Activated CD8-positive, alpha-beta memory T cell treated with anti-CD3 and anti-CD28 coated beads for 48 hours (primary cell): ENCODE data around the gene CADM1.

Experiments
- DNase-seq, 3 experiments: peaks; one replicate each; pipeline ENCODE4 v3.0.0-alpha.2; 2020; ENCODE audit warnings: low read depth in 2 of 3, low spot score in 2 of 3

The CADM1 gene

DNA sequence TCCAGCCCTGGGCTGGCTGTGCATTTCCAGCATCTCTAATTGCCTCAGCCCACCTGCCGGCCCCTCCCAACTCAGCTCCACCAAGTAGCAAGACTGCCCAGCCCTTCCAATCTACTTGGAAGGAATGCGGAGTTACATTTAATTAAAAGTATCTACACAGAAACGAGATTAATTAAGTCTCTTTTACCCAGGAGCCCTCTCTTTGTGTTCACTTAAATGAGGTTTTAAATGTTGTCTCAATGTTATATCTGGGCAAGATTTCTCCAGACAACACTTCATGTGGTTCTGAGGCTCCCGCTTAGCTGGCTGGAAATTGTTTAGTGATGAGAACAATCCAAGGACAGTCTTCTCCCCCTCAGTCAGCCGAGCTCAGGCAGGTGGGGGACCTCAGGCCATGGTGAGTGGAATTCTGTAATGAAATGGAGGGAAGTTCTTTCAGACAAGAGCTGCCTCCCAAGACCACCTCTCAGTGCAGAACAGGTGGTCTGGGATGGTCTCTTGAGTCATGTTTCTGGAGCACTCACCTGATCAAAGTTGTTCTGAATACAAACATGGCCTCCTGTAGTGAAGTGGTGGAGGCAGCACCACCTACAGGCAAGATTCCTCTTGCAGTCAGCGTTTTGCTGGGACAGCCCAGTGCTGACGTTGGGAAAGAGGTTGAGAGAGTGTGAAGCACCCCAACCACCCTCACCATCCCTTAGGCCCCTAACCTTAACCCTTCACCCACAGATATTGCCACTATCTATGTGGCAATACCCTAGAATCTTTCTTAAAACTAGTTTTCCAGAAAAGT, 371.6 kb downstream of the CADM1 start:
- DNase-seq: no peak

DNA sequence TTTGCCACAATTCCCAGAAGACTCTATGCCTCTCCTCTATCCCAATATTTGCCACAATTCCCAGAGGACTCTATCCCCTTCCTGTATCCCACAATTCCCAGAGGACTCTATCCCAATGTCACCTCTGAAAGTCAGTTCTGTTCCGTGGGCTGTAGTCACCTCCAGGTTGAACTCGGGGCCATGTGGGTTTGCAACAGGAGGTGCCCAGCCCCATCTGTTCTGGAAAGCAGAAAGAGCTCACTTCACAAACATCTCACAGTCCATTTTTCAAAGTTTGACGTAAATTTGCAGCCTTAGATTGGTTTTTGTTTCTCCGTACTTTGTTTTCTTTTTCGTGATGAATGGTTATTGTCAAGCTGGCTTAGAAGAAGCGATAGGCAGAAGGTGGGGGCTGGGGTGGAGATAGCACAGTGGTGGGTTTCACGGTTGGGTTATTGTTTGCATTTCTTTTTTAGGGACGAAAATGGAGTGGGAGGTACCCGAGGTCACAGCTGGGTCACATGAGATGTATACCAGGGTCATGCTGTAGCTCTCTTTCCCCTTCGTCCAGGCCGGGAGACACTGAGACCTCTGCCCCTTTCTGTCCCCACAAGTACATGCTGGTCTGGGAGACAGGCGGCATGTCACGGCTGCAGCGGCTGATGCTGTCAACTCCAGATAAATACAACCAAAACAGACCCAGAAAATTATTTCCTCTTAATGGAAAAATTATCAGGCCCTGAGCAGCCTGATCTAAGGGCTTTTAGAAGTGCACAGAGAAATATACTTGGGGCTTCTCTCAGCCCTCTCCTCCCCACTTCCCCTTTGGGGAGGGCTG, 374.5 kb downstream of the CADM1 start:
- DNase-seq: no peak

- DNase-seq: no peak
Observed at GRCh38 chr11:115128226-115128625, 376.0 kb downstream of the CADM1 start.

DNA sequence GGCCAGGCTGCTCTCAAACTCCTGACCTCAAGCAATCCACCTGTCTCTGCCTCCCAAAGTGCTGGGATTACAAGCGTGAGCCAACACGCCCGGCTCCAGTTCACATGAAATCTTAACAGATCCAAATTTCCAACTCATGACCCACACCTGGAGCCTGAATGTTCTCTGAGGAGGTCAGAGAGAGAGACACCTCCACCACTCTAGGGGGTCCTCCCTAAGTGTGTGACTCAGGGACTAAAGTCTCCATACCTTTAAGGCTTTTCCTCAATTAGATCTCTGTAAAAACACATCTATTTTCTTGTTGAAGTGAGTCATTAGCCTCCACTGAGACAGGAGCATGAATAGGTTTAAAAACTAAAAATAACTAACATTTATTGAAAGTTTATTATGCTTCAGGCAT, 376.4 kb downstream of the CADM1 start:
- DNase-seq: no peak

DNA sequence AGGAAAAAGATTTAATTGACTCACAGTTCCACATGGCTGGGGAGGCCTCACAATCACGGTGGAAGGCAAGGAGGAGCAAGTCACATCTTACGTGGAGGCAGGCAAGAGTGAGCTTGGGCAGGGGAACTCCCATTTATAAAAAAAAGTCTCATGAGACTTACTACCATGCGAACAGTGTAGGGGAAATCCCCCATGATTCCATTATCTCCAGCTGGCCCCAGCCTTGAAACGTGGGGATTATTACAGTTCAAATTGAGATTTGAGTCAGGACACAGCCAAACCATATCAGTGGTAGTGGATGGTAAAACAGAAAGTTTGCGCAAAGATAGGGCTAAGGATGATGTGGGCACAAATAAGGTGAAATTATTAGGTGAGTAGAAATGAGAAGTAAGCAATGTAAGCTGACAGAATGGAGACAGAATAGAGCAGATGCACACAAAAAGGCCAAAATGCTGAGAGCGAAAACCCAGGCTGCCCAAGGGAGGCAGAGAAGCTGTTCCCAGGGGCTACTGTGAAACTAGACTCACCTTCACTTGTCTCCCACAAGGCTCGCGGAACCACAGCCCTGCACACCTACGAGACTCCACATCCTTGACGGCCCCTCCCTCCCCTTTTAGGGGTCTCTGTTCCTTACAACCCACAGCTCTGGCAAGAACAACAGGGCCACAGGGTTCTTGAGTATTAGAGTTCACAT, 377.6 kb downstream of the CADM1 start:
- no peak for DNase-seq

DNA sequence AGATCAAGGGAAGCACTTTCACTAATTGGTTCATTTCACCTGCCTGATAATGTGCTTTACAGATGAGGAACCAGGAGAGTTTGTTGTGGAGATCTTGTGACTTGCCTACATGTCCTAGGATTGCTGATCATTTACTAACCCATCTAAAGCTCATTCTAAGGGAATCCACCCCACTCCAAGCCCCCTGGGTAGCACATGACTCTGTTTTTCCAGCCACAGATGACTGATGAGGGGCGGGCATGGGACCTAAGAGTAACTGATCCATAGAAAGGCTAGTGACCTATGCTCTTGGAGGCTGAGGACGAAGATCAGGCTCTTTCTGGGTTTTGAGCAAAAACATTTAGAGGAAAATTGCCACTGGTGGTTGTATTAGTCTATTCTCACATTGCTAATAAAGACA, 378.1 kb downstream of the CADM1 start:
- no peak for DNase-seq

GRCh38 chr11:115124786-115125185, 379.4 kb downstream of the CADM1 start:
- DNase-seq: no peak

DNA sequence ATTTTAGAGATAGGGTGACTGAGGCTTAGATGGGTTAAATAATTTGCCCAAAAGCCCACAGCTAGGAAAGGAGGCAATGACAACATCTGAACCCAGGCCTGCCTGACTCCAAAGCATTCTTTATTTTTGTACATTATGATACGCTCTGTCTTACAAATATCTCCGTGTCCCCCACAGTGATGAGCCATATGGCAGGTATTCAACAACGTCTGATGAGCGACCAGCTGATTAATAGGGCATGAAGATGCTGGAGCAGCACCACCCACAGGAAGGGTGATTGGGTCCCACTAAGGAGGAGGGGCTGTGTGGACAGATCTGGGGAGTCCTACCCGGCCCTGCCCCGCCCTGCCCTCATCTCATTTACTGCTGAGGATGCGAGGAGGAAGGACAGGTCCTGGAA, 380.6 kb downstream of the CADM1 start:
- DNase-seq: no peak

DNA sequence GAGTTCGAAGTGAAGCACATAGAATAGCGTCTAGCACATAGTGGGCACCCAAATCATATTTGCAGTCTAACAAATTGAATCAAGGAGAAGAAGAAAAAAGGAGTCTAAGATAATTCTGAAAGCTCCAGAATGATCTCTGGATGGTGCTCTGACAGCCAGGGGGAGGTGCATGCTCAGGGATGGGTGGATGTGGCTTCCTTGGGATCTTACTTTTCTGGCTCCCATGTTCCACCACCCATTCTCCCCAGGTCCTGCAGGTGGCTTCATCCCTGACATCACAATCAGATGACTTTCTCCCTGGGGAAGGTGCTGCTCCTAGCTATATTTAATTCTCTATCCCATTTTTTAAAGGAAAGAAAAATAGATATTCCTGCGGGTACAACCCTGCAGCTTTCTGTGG, 381.9 kb downstream of the CADM1 start:
- DNase-seq: no peak
